22Rv1 (cell line): ENCODE data around the gene ATXN1.

Experiments used
- ZFX ChIP-seq: fragments of 450-650 bp; IDR thresholded peaks from 2 replicates; pipeline ENCODE4 v1.6.1; 2017; ENCODE audit warnings: antibody characterized with exemption, borderline replicate concordance
- TF ChIP-seq, protein P1 (sequence below): fragments of 450-650 bp; IDR thresholded peaks from 2 replicates; pipeline ENCODE4 v1.5.1; 2017; ENCODE audit warnings: mild to moderate bottlenecking

DNA sequence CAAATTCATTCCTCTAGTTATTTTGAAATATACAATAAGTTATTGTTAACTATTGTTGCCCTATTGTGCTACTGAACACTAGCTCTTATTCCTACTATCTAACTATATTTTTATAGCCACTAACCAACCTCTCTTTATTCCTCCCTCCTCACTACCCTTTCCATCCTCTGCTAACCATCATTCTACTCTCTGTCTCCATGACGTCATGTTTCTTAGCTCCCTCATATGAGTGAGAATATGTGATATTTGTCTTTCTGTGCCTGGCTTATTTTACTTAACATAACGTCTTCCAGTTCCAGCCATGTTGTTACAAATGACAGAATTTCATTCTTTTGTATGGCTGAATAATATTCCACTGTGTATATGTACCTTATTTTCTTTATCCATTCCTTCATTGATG is 95.3 kb downstream of the ATXN1 start:
- TF ChIP-seq, protein P1, sequence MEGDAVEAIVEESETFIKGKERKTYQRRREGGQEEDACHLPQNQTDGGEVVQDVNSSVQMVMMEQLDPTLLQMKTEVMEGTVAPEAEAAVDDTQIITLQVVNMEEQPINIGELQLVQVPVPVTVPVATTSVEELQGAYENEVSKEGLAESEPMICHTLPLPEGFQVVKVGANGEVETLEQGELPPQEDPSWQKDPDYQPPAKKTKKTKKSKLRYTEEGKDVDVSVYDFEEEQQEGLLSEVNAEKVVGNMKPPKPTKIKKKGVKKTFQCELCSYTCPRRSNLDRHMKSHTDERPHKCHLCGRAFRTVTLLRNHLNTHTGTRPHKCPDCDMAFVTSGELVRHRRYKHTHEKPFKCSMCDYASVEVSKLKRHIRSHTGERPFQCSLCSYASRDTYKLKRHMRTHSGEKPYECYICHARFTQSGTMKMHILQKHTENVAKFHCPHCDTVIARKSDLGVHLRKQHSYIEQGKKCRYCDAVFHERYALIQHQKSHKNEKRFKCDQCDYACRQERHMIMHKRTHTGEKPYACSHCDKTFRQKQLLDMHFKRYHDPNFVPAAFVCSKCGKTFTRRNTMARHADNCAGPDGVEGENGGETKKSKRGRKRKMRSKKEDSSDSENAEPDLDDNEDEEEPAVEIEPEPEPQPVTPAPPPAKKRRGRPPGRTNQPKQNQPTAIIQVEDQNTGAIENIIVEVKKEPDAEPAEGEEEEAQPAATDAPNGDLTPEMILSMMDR = no peak
- TF ChIP-seq ZFX = no peak
